Fibroblast of mammary gland (primary cell): Measurements from ENCODE around the gene ITGB1.

Experiments
- DNase-seq: peaks from one replicate; pipeline ENCODE4 v3.0.0-alpha.2; 2010; ENCODE audit warnings: low read depth
- H3K4me3 ChIP-seq: 2 replicates; pipeline ENCODE4 v1.5.1; 2011; ENCODE audit warnings: low read depth, mild to moderate bottlenecking, low read length, moderate library complexity; ENCODE audit not compliant: control insufficient read depth
- TF ChIP-seq, protein P1 (sequence below): conservative IDR thresholded peaks from 2 replicates; pipeline ENCODE4 v1.5.1; 2011; ENCODE audit warnings: low read depth, low read length, inconsistent platforms; ENCODE audit not compliant: control insufficient read depth, insufficient read depth

Gene ITGB1

DNA sequence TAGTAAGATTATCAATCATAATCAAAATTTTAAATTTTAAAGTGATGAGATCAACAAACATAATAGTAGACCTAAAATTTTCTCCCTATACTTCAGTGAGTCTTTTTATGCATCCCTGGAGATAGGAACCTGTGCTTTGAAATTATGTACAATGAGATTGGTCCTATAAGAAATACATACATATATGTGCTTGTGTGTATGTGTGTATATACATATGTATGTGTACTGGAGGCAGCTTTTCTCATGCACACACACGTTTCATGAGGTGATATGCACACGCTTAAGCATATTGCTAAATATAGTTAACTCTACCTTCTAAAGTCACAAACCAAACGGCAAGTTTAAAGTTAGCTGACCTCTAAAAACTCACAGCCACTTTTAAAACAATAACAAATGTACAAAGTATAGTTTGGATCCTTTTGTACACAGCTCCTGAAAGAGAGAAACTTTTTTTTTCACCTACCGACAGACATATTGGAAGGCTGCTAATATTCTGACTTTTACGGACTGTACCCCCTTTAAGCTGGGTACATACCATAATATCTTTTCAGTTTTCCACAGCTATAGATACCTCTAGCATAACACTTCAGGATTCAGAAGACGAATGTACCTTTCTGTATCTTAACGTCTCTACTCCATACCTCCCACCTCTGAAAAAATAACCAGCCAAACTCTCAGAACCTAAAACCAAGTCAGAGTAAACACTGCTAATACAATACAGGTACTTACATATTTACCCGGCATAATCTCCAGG, 3.3 kb downstream of the ITGB1 start:
- TF ChIP-seq, protein P1, sequence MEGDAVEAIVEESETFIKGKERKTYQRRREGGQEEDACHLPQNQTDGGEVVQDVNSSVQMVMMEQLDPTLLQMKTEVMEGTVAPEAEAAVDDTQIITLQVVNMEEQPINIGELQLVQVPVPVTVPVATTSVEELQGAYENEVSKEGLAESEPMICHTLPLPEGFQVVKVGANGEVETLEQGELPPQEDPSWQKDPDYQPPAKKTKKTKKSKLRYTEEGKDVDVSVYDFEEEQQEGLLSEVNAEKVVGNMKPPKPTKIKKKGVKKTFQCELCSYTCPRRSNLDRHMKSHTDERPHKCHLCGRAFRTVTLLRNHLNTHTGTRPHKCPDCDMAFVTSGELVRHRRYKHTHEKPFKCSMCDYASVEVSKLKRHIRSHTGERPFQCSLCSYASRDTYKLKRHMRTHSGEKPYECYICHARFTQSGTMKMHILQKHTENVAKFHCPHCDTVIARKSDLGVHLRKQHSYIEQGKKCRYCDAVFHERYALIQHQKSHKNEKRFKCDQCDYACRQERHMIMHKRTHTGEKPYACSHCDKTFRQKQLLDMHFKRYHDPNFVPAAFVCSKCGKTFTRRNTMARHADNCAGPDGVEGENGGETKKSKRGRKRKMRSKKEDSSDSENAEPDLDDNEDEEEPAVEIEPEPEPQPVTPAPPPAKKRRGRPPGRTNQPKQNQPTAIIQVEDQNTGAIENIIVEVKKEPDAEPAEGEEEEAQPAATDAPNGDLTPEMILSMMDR = no peak
- DNase-seq = no peak
- peak overlapping the region; percentile 81 for H3K4me3 ChIP-seq

- H3K4me3 ChIP-seq = peak overlapping the region; percentile 81
- DNase-seq = no peak
- TF ChIP-seq, protein P1 = no peak
Observed at GRCh38 chr10:32954080-32954479, 4.0 kb downstream of the ITGB1 start.

GRCh38 chr10:32953277-32953927, 4.6 kb downstream of the ITGB1 start:
- DNase-seq = peak; percentile 62
- TF ChIP-seq, protein P1 = no peak
- peak overlapping the region; percentile 81 for H3K4me3 ChIP-seq

DNA sequence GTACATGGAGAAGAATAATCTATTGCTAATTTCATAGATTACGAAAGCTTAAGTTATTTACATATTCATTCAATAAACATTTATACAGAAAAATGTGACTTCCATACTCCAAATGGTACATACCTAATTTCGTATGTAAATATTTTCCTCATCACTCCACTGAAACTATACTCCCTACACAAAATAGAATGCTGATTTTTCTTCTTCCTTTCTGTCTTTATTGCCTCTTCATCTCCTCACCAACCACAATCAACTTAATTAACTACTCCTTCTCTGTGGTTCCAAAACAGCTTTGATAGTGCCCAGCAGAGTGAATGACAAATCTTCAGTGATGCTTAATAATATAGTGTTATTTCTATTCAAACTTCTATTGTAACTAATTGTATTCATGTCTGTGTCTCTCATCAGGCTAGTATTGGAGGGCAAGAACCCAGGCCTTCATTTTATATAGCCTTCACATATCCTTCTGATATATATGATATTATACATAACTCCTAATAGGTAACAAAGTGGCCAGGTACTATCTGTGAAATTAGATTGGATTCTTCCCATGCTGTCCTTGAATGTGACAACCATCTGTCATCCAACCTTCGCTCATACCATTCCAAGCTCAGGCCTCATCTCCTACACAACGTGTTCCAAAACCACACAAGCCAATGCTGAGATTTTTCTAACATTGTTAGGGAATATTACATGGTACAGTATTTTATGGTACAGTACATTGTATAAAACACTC, 5.3 kb downstream of the ITGB1 start:
- TF ChIP-seq, protein P1 = no peak
- DNase-seq = no peak
- no peak overlapping the region for H3K4me3 ChIP-seq

DNA sequence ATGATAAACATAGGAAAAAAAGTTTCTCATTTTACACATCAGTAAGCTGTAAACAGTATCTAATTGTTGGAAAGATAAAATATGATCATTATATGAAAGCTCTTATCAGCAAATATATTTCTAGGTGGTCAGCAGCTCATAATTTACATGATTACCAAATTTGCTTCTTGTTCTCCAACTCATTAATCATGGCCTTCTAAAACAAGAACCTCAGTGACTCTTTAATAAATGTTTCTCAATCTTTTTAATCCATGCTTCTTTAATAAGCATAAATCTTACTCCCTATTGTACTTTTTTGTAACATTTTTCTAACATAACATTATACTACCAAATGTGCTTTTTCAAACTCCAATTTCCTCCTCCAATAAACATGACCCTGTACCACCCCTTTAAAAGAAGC, 5.9 kb downstream of the ITGB1 start:
- TF ChIP-seq, protein P1 = no peak
- DNase-seq = no peak
- no peak overlapping the region for H3K4me3 ChIP-seq

GRCh38 chr10:32951111-32951510, 6.9 kb downstream of the ITGB1 start:
- TF ChIP-seq, protein P1 = no peak
- DNase-seq = no peak
- H3K4me3 ChIP-seq = no peak overlapping the region
